Stimulated activated CD8-positive, alpha-beta memory T cell treated with anti-CD3 and anti-CD28 coated beads, Interleukin-15, amount 100 ng/mL, for 1 hour (primary cell): Measurements from ENCODE around the gene AGBL2.
"Not testable (repeated sequence)": the region's sequence is repeated elsewhere in the genome, so short reads cannot be mapped to it uniquely, and the experiment has no call there.

Source experiments
- DNase-seq: peaks from one replicate; pipeline ENCODE4 v3.0.0-alpha.2; 2020; ENCODE audit warnings: low read depth

AGBL2 gene

GRCh38 chr11:47689480-47689879 lies 25.7 kb downstream of the AGBL2 start:
- DNase-seq = no peak

- DNase-seq = no peak
These were observed 26.2 kb downstream of the AGBL2 start for GRCh38 chr11:47688991-47689390.

- no peak for DNase-seq
These were observed 27.1 kb downstream of the AGBL2 start for GRCh38 chr11:47688111-47688510.

GRCh38 chr11:47686704-47687103 lies 28.5 kb downstream of the AGBL2 start:
- DNase-seq = not testable (repeated sequence)

GRCh38 chr11:47686151-47686550 lies 29.0 kb downstream of the AGBL2 start:
- DNase-seq = no peak

GRCh38 chr11:47675851-47676250 lies 39.3 kb downstream of the AGBL2 start:
- no peak for DNase-seq

GRCh38 chr11:47672283-47672730 lies 42.9 kb downstream of the AGBL2 start:
- DNase-seq = no peak

- no peak for DNase-seq
These were observed 45.3 kb downstream of the AGBL2 start for GRCh38 chr11:47669856-47670255.

- no peak for DNase-seq
These were observed 46.5 kb downstream of the AGBL2 start for GRCh38 chr11:47668665-47669064.

- no peak for DNase-seq
These were observed 47.6 kb downstream of the AGBL2 start for GRCh38 chr11:47667555-47667954.

- DNase-seq = no peak
These were observed 48.0 kb downstream of the AGBL2 start for GRCh38 chr11:47667135-47667534.

- DNase-seq = not testable (repeated sequence)
These were observed 50.2 kb downstream of the AGBL2 start for GRCh38 chr11:47664936-47665335.

GRCh38 chr11:47661245-47661644 lies 53.9 kb downstream of the AGBL2 start:
- no peak for DNase-seq

- DNase-seq = no peak
These were observed 55.9 kb downstream of the AGBL2 start for GRCh38 chr11:47659276-47659675.

GRCh38 chr11:47656260-47656885 lies 58.8 kb downstream of the AGBL2 start:
- no peak for DNase-seq

GRCh38 chr11:47651818-47652469 lies 63.2 kb downstream of the AGBL2 start:
- no peak for DNase-seq

GRCh38 chr11:47649276-47649675 lies 65.9 kb downstream of the AGBL2 start:
- DNase-seq = no peak

- DNase-seq = no peak
These were observed 69.2 kb downstream of the AGBL2 start for GRCh38 chr11:47646019-47646418.

GRCh38 chr11:47645500-47645899 lies 69.7 kb downstream of the AGBL2 start:
- DNase-seq = no peak

GRCh38 chr11:47642099-47642855 lies 72.9 kb downstream of the AGBL2 start, which contains the start of gene MTCH2:
Gene MTCH2 (minus strand): TSS chr11:47642559. CDS start chr11:47642465, 94 bp downstream.
- peak; percentile 87 for DNase-seq

- no peak for DNase-seq
These were observed 73.5 kb downstream of the AGBL2 start for GRCh38 chr11:47641600-47642098.

GRCh38 chr11:47640506-47640905 lies 74.7 kb downstream of the AGBL2 start:
- DNase-seq = not testable (repeated sequence)

GRCh38 chr11:47636331-47636730 lies 78.8 kb downstream of the AGBL2 start:
- DNase-seq = not testable (repeated sequence)
